Kidney (tissue), 14 donors: ENCODE results near the gene HOXC5. TPM values are rescaled to one million over a fixed set of nuclear protein-coding genes. Genes with fewer than 3 reads are reported as not detected.
A peak's percentile ranks its signal among the peaks of the same experiment; 100 is the strongest.

Experiments
- DNase-seq, 5 donors: peaks; one replicate each; pipeline ENCODE4 v3.0.0-alpha.2; 2013 to 2020
- FAIRE-seq: peaks from 2 replicates; lab custom pipeline; 2012; peaks lifted over from hg19 to GRCh38; lab: Jason Lieb, UNC
- H3K27ac ChIP-seq, 2 donors: one replicate each; pipeline ENCODE4 v1.7.0; 2013; ENCODE audit warnings: low read depth in 2 of 2, low read length in 2 of 2, inconsistent platforms in 1 of 2
- H3K27me3 ChIP-seq: one replicate; pipeline ENCODE4 v1.7.1; 2013; ENCODE audit warnings: low read length, inconsistent platforms; ENCODE audit not compliant: control insufficient read depth, insufficient read depth
- H3K36me3 ChIP-seq, 3 donors: one replicate each; pipeline versions ENCODE4 v1.7.0 to v1.7.1; 2013; ENCODE audit warnings: low read length in 3 of 3, control low read depth in 1 of 3, inconsistent platforms in 1 of 3; ENCODE audit not compliant: insufficient read depth in 3 of 3, control insufficient read depth in 2 of 3
- H3K4me1 ChIP-seq, 3 donors: one replicate each; pipeline versions ENCODE4 v1.7.0 to v1.7.1; 2013; ENCODE audit warnings: low read length in 3 of 3, inconsistent platforms in 1 of 3, low read depth in 1 of 3; ENCODE audit not compliant: control insufficient read depth in 2 of 3, insufficient read depth in 2 of 3
- H3K4me3 ChIP-seq, 3 donors: one replicate each; pipeline versions ENCODE4 v1.7.0 to v1.8.1; 2013; ENCODE audit warnings: low read length in 3 of 3, control low read depth in 1 of 3, inconsistent platforms in 1 of 3
- H3K9ac ChIP-seq, 3 donors: one replicate each; pipeline versions ENCODE4 v1.7.0 to v1.7.1; 2013; ENCODE audit warnings: low read length in 3 of 3, control low read depth in 1 of 3, inconsistent platforms in 1 of 3
- H3K9me3 ChIP-seq, 3 donors: one replicate each; pipeline versions ENCODE4 v1.7.0 to v1.7.1; 2013; ENCODE audit warnings: low read length in 3 of 3, control low read depth in 1 of 3, inconsistent platforms in 1 of 3; ENCODE audit not compliant: control insufficient read depth in 2 of 3, insufficient read depth in 1 of 3
- CTCF ChIP-seq: IDR thresholded peaks from 3 replicates; pipeline ENCODE4 v1.5.1; 2012; ENCODE audit warnings: mild to moderate bottlenecking, moderate library complexity, borderline replicate concordance; ENCODE audit not compliant: insufficient read depth; ENCODE audit errors: extremely low read depth
- intact Hi-C: fragments of 100-400 bp; cut with DNase I; formaldehyde crosslinking; loops from one replicate; pipeline ENCODE4 v1.11.1; 2022
- polyA plus RNA-seq: library from polyadenylated mRNA; stranded (reverse); fragments of 350-450 nt; fragmentation: Illumina TruSeq; extraction: RNeasy Lipid Tissue Mini Kit (QIAGEN cat#74804); gene quantifications from one replicate; pipeline ENCODE4 v1.2.3, GENCODE V29; 2014; ENCODE audit warnings: low read depth, low replicate concordance; ENCODE audit not compliant: insufficient read depth
- total RNA-seq: library from RNA; stranded (reverse); fragmentation: NEBNext Ultra II Directional; extraction: Animal tissue kit (Norgen Biotek cat#: 25700); gene quantifications from one replicate; pipeline ENCODE4 v1.2.1, GENCODE V29; 2021
- donor health status: control.
- donor health status: control.
- donor health status: control.
- donor health status: control.
- donor health status: control.
- donor health status: DM: yes; HTN: yes; CAD: no.
- donor health status: Normal renal cell carcinoma (clear cell type).

The HOXC5 gene
- total and polyA plus RNA-seq, 2 donors from 2014 or later, result 0.24 to 4.8 TPM

GRCh38 chr12:54035568-54036264 lies 2.9 kb downstream of the HOXC5 start:
- FAIRE-seq (no peak), DNase-seq (peak in 4 of 5 donors; percentile 68 to 87 (median 78))
- no peak for TF ChIP-seq CTCF
- Histone ChIP-seq H3K4me3 (no peak overlapping the region), H3K27ac (peak overlapping the region; percentile 9 to 11), H3K9me3 (no peaks in the 10 kb centered on the region), H3K4me1 (peaks cover 5 to 45% (median 31%) of the 10 kb centered on the region in 3 donors), H3K27me3 (no peaks in the 10 kb centered on the region), H3K36me3 (no peaks in the 10 kb centered on the region), H3K9ac (peak overlapping the region in 1 of 3 donors; percentile 47)
- intact Hi-C loops, result loop anchor here (10.0 kb wide), 1 partner anchor 99 kb away; no protein-coding TSS in a partner anchor

- FAIRE-seq (no peak), DNase-seq (peak in 4 of 5 donors; percentile 40 to 87 (median 60))
- Histone ChIP-seq H3K27ac (peak overlapping the region; percentile 14 to 16), H3K9me3 (no peaks in the 10 kb centered on the region), H3K4me3 (no peak overlapping the region), H3K36me3 (no peaks in the 10 kb centered on the region), H3K4me1 (peaks cover 5 to 45% (median 35%) of the 10 kb centered on the region in 3 donors), H3K9ac (no peak overlapping the region), H3K27me3 (no peaks in the 10 kb centered on the region)
- no peak for TF ChIP-seq CTCF
- intact Hi-C loops, result loop anchor here (10.0 kb wide), 1 partner anchor 98 kb away; no protein-coding TSS in a partner anchor
Observed at GRCh38 chr12:54036620-54037359, 3.9 kb downstream of the HOXC5 start.

- H3K27me3 ChIP-seq, result no peaks in the 10 kb centered on the region
- H3K36me3 ChIP-seq, result no peaks in the 10 kb centered on the region
- no peak overlapping the region for H3K27ac ChIP-seq
- DNase-seq (peak; percentile 12 to 93 (median 75)), FAIRE-seq (no peak)
- no peak for TF ChIP-seq CTCF
- peak overlapping the region in 2 of 3 donors; percentile 6 to 30 for H3K9ac ChIP-seq
- H3K4me1 ChIP-seq, result peaks cover 5 to 44% (median 35%) of the 10 kb centered on the region in 3 donors
- intact Hi-C loops, result loop anchor here (10.0 kb wide), 1 partner anchor 97 kb away; no protein-coding TSS in a partner anchor
- peak overlapping the region in 1 of 3 donors; percentile 48 for H3K4me3 ChIP-seq
- no peaks in the 10 kb centered on the region for H3K9me3 ChIP-seq
Observed at GRCh38 chr12:54037360-54038283, 4.8 kb downstream of the HOXC5 start.
